ENCODE data around the gene SMYD1. TPM values are rescaled to one million over a fixed set of nuclear protein-coding genes. Genes with fewer than 3 reads are reported as not detected.

Gene SMYD1
- total and polyA plus RNA-seq, 5 donors = 96.1 to 198 (median 150) TPM

- H3K4me1 ChIP-seq (ENCODE audit: control insufficient read depth, insufficient read depth, low read length) = no peaks in the 10 kb centered on the region
- intact Hi-C loops (cut with DNase I) = no loop called here
- no peak overlapping the region for H3K4me3 ChIP-seq (ENCODE audit: low read length)
- no peak for ATAC-seq
- H3K9me3 ChIP-seq (ENCODE audit: control insufficient read depth, low read length) = no peaks in the 10 kb centered on the region
- no peaks in the 10 kb centered on the region for H3K27me3 ChIP-seq (ENCODE audit: control insufficient read depth, insufficient read depth)
- no peak overlapping the region for H3K27ac ChIP-seq (ENCODE audit: low read length)
- DNase-seq = no peak
These were observed 81.4 kb downstream of the SMYD1 start for GRCh38 chr2:88148929-88149438.

- intact Hi-C loops (cut with DNase I) = loop anchor here in 2 of 4 donors (1.0 to 2.0 kb wide), 2 partner anchors 97 to 99 kb away; no protein-coding TSS in a partner anchor
- no peak overlapping the region for H3K4me3 ChIP-seq (ENCODE audit: low read length)
- WGBS = 78% methylated on average over 3 of the region's 3 CpGs
- H3K27ac ChIP-seq (ENCODE audit: low read length) = no peak overlapping the region
- H3K27me3 ChIP-seq (ENCODE audit: control insufficient read depth, insufficient read depth) = no peaks in the 10 kb centered on the region
- H3K9me3 ChIP-seq (ENCODE audit: control insufficient read depth, low read length) = no peaks in the 10 kb centered on the region
- no peak for DNase-seq
- ATAC-seq = no peak
- H3K4me1 ChIP-seq (ENCODE audit: control insufficient read depth, insufficient read depth, low read length) = no peaks in the 10 kb centered on the region
These were observed 91.9 kb downstream of the SMYD1 start for GRCh38 chr2:88159481-88159880.

DNA sequence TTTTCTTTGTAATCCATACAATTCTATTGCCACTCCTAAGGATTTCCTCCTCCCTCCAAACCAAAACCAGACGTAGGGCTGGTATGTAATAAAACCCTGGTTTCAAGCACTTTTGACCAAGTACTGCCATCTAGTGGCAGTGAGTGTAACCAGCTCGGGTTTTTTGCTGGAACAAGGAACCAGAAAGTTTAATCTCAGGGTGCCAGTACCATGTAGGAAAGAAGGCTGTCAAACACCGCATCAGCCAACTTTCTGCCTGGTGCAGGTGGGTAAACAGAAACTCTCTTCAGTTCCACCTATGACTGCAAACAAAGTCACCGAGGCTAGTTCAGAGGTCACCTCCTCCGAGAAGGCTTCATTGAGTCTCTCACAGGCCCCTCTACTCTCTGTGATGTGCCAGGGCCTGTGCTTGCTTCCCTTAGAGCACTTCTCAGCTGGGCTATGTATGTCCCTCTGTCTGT is 92.4 kb downstream of the SMYD1 start:
- no peaks in the 10 kb centered on the region for H3K27me3 ChIP-seq (ENCODE audit: control insufficient read depth, insufficient read depth)
- WGBS = 28% methylated on average over 5 of the region's 5 CpGs
- intact Hi-C loops (cut with DNase I) = loop anchor here (1.0 to 5.0 kb wide), 3 partner anchors 98 to 99 kb away; no protein-coding TSS in a partner anchor
- ATAC-seq (peak; percentile 69 to 78), DNase-seq (no peak)
- H3K27ac ChIP-seq (ENCODE audit: low read length) = no peak overlapping the region
- no peaks in the 10 kb centered on the region for H3K9me3 ChIP-seq (ENCODE audit: control insufficient read depth, low read length)
- H3K4me3 ChIP-seq (ENCODE audit: low read length) = no peak overlapping the region
- no peaks in the 10 kb centered on the region for H3K4me1 ChIP-seq (ENCODE audit: control insufficient read depth, insufficient read depth, low read length)

DNA sequence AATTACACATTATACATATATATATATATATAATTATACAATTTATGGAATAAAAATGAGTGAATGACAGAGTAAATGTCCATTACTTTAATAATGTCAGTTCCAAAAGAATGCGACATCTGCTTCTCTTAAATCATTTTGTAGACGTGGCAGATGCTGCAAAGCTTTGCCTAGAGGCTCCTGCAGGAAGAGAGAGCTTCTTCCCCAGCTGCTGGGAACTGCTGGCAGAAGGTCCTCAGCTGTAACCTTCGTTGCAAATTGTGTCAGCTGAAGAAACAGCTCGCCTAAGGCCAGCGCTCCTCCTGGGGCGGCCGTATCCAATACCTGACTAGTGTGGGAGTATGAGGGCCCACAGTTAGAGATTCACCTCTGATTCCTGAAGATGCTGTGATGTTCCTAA is 92.9 kb downstream of the SMYD1 start:
- WGBS = 85% methylated on average over 7 of the region's 7 CpGs
- intact Hi-C loops (cut with DNase I) = loop anchor here in 2 of 4 donors (5.0 kb wide), 1 partner anchor 98 kb away; no protein-coding TSS in a partner anchor
- ATAC-seq (no peak), DNase-seq (no peak)
- no peaks in the 10 kb centered on the region for H3K9me3 ChIP-seq (ENCODE audit: control insufficient read depth, low read length)
- no peaks in the 10 kb centered on the region for H3K27me3 ChIP-seq (ENCODE audit: control insufficient read depth, insufficient read depth)
- H3K4me3 ChIP-seq (ENCODE audit: low read length) = no peak overlapping the region
- no peaks in the 10 kb centered on the region for H3K4me1 ChIP-seq (ENCODE audit: control insufficient read depth, insufficient read depth, low read length)
- no peak overlapping the region for H3K27ac ChIP-seq (ENCODE audit: low read length)

DNA sequence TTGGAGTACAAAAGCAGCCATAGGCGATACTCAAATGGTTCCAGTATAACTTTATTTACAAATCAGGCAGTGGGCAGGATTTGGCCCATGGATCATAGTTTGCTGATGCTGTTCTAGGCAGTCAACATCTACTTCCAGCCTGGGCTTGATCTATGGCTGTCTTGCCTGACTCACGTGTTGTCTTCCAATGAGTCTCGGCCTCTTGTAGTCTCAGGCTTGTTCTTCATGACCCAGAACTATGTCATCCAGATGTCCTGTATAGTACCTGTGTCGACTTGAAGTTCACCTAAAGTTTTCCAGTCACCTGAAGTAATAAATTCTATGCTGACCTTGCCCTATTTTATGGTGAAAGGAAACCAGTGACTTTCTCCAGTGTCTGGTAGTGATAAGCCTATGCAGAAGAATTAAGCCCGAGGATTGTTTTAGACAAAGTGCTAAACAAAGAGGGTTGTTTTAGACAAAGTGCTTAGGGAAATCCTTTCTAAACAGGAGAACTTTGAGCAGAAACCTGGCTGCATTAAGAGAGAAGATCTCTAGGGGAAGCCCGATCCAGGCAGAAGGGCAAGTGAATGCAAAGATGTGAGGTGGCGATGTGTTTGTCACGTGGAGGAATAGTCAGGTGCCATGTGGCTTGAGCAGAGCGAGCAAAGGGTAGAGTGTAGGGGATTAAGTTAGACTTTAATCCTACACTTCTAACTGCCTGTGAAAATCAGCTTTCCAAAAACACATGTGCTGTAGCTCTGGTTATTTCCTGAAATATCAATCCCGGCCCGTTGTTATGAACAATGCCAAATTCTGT is 94.0 kb downstream of the SMYD1 start:
- intact Hi-C loops (cut with DNase I) = loop anchor here in 2 of 4 donors (5.0 kb wide), 1 partner anchor 99 kb away; no protein-coding TSS in a partner anchor
- ATAC-seq = no peak
- Histone ChIP-seq H3K4me1 (ENCODE audit: control insufficient read depth, insufficient read depth, low read length) (no peaks in the 10 kb centered on the region), H3K4me3 (ENCODE audit: low read length) (no peak overlapping the region), H3K27me3 (ENCODE audit: control insufficient read depth, insufficient read depth) (no peaks in the 10 kb centered on the region), H3K9me3 (ENCODE audit: control insufficient read depth, low read length) (no peaks in the 10 kb centered on the region), H3K27ac (ENCODE audit: low read length) (no peak overlapping the region)
- WGBS = 83% methylated on average over 11 of the region's 11 CpGs
- DNase-seq = no peak

Small RNAs within 50 kb of the gene (microRNA-seq; reads per million reads assigned to microRNA genes)
- gene MIR4780 = 0 reads per million in 2 donors

Other genes with a start within 250 kb of the SMYD1 start
- gene RGPD2, start 242.0 kb upstream of the SMYD1 start, total RNA-seq = 1 to 10 TPM; 2.6 to 5.1 (median 3.5) TPM
- gene RGPD2, start 242.0 kb upstream of the SMYD1 start, polyA plus RNA-seq = 0.41 TPM
- 1 to 10 TPM in 1 of 4 donors, not detected in 3; 5.2 TPM for gene RNU2-63P, start 51.3 kb upstream of the SMYD1 start, total RNA-seq
- not detected for gene RNU2-63P, start 51.3 kb upstream of the SMYD1 start, polyA plus RNA-seq
- gene KRCC1, start 12.0 kb upstream of the SMYD1 start, total RNA-seq = 10 to 100 TPM; 24.6 to 27.4 (median 25.9) TPM
- 31.6 TPM for gene KRCC1, start 12.0 kb upstream of the SMYD1 start, polyA plus RNA-seq
- not detected for gene FABP1, start 60.2 kb downstream of the SMYD1 start, total RNA-seq
- 1.1 TPM for gene FABP1, start 60.2 kb downstream of the SMYD1 start, polyA plus RNA-seq
- 10 to 100 TPM; 17.4 to 35.0 (median 26.0) TPM for gene THNSL2, start 102.5 kb downstream of the SMYD1 start, total RNA-seq
- gene THNSL2, start 102.5 kb downstream of the SMYD1 start, polyA plus RNA-seq = 27.4 TPM

Measured in right cardiac atrium (tissue), 5 donors.